K562 (cell line): ENCODE results near the gene YBEY. TPM values are rescaled to one million over a fixed set of nuclear protein-coding genes. Genes with fewer than 3 reads are reported as not detected.

Experiments
- ATF7 ChIP-seq: fragments of 450-650 bp; IDR thresholded peaks from 2 replicates; pipeline ENCODE4 v1.7.1; 2014; ENCODE audit warnings: mild to moderate bottlenecking, moderate library complexity
- BMI1 ChIP-seq: fragments of 150-350 bp; IDR thresholded peaks from 2 replicates; pipeline ENCODE4 v1.6.1; 2014; ENCODE audit warnings: low read length
- CBX1 ChIP-seq: sonication (generic); IDR thresholded peaks from 2 replicates; pipeline ENCODE4 v1.6.1; 2016; ENCODE audit warnings: antibody characterized with exemption, low read depth, mild to moderate bottlenecking
- CEBPB ChIP-seq: fragments of 450-650 bp; IDR thresholded peaks from 2 replicates; pipeline ENCODE4 v1.6.1; 2016; ENCODE audit warnings: missing genetic modification characterization, missing compliant biosample characterization
- CHD2 ChIP-seq: IDR thresholded peaks from 2 replicates; pipeline ENCODE4 v1.6.1; 2011; ENCODE audit warnings: low read depth, low read length
- CREB3L1 ChIP-seq: fragments of 450-650 bp; IDR thresholded peaks from 2 replicates; pipeline ENCODE4 v1.6.1; 2014; ENCODE audit warnings: low read depth, mild to moderate bottlenecking, moderate library complexity, borderline replicate concordance
- DPF2 ChIP-seq: fragments of 450-650 bp; IDR thresholded peaks from 2 replicates; pipeline ENCODE4 v1.6.1; 2016
- GABPB1 ChIP-seq: sonication (generic); formaldehyde crosslinking; IDR thresholded peaks from 2 replicates; pipeline ENCODE4 v1.8.0; 2022; ENCODE audit warnings: mild to moderate bottlenecking, missing genetic modification reagents
- HNRNPL ChIP-seq: fragments of 200-400 bp; formaldehyde crosslinking; IDR thresholded peaks from 2 replicates; pipeline ENCODE4 v1.6.1; 2017; ENCODE audit warnings: low read depth, mild to moderate bottlenecking, low read length
- HOMEZ ChIP-seq: fragments of 250-450 bp; sonication (Bioruptor Pico); IDR thresholded peaks from 2 replicates; pipeline ENCODE4 v1.4.0; 2020; ENCODE audit warnings: mild to moderate bottlenecking, moderate library complexity
- L3MBTL2 ChIP-seq: fragments of 450-650 bp; IDR thresholded peaks from 2 replicates; pipeline ENCODE4 v1.6.1; 2016; ENCODE audit warnings: mild to moderate bottlenecking, moderate library complexity
- MAX ChIP-seq: sonication (generic); formaldehyde crosslinking; IDR thresholded peaks from 2 replicates; pipeline ENCODE4 v1.9.0; 2022; ENCODE audit warnings: mild to moderate bottlenecking, missing genetic modification reagents
- PKNOX1 ChIP-seq: fragments of 450-650 bp; IDR thresholded peaks from 2 replicates; pipeline ENCODE4 v1.6.1; 2016
- PTRF ChIP-seq: fragments of 450-650 bp; IDR thresholded peaks from 2 replicates; pipeline ENCODE4 v1.6.1; 2016; ENCODE audit warnings: mild to moderate bottlenecking, missing genetic modification characterization, missing compliant biosample characterization
- SP1 ChIP-seq: sonication (generic); formaldehyde crosslinking; IDR thresholded peaks from 2 replicates; pipeline ENCODE4 v1.8.1; 2022; ENCODE audit warnings: mild to moderate bottlenecking, missing genetic modification reagents
- USF1 ChIP-seq: sonication (generic); formaldehyde crosslinking; IDR thresholded peaks from 2 replicates; pipeline ENCODE4 v1.9.0; 2022; ENCODE audit warnings: mild to moderate bottlenecking, missing genetic modification reagents
- ZBED1 ChIP-seq: IDR thresholded peaks from 2 replicates; pipeline ENCODE4 v1.6.1; 2014
- ZBTB17 ChIP-seq: fragments of 450-650 bp; formaldehyde crosslinking; IDR thresholded peaks from 2 replicates; pipeline ENCODE4 v1.4.0; 2020; ENCODE audit warnings: mild to moderate bottlenecking
- ZHX1 ChIP-seq: fragments of 150-350 bp; conservative IDR thresholded peaks from 2 replicates; pipeline ENCODE4 v1.6.1; 2014; ENCODE audit warnings: low read length
- ZNF253 ChIP-seq: fragments of 250-450 bp; sonication (Bioruptor Pico); conservative IDR thresholded peaks from 2 replicates; pipeline ENCODE4 v1.6.1; 2021; ENCODE audit warnings: mild to moderate bottlenecking
- ZNF766 ChIP-seq: fragments of 200-800 bp; sonication (Bioruptor generic); conservative IDR thresholded peaks from 2 replicates; pipeline ENCODE4 v1.6.1; 2016; ENCODE audit warnings: missing genetic modification characterization, missing compliant biosample characterization
- polyA plus RNA-seq, 8 experiments: library from polyadenylated mRNA; depleted of rRNA in 4 of 8; stranded (reverse) in 5 of 8; unstranded in 3 of 8; fragments of >200 nt; fragmentation: Nextera tagmentation in 2 of 8; fragmentation: Illumina TruSeq in 1 of 8; extraction: Ambion mirVana in 2 of 8; extraction: Trizol in 1 of 8; gene quantifications; 2 replicates each; pipeline versions ENCODE4 v1.2.1 to v1.2.3, GENCODE V29; 2011 to 2014; ENCODE audit warnings: inconsistent platforms in 1 of 8, missing spikeins in 1 of 8
- total RNA-seq, 7 experiments: library from RNA; depleted of rRNA in 6 of 7; stranded (reverse); fragments of >200 nt in 6 of 7; fragmentation: Illumina TruSeq in 2 of 7; extraction: Trizol in 2 of 7; gene quantifications; 2 replicates each; pipeline versions ENCODE4 v1.2.1 to v1.2.3, GENCODE V29; 2011 to 2021; ENCODE audit warnings: low replicate concordance in 1 of 7

The YBEY gene
- total and polyA plus RNA-seq, 9 of the 15 experiments (the other 6 are each of a cell fraction or from before 2014, with no cell fraction given), result 6.4 to 28.0 (median 12.4) TPM

GRCh38 chr21:46253610-46254124, 32.5 kb upstream of the YBEY start (continued):
- TF ChIP-seq SP1 (CRISPR knock-in tag) (peak; percentile 74; the same call in 1 of the 2 replicates), HOMEZ (CRISPR knock-in tag) (no peak), ZBED1 (peak; percentile 93), ZBTB17 (CRISPR knock-in tag) (0 out of 2 replicates have a peak, but pooled peaks have one; percentile 43), CEBPB (tag) (peak; percentile 71), CBX1 (no peak), CREB3L1 (peak; percentile 84; the same call in 1 of the 2 replicates), HNRNPL (no peak), PTRF (tag) (no peak), ZNF253 (CRISPR knock-in tag) (no peak), BMI1 (no peak), ATF7 (peak; percentile 38; the same call in 1 of the 2 replicates), DPF2 (0 out of 2 replicates have a peak, but pooled peaks have one; percentile 35), USF1 (CRISPR knock-in tag) (peak; percentile 70), ZNF766 (CRISPR knock-in tag) (peak; percentile 53; the same call in 1 of the 2 replicates), ZHX1 (0 out of 2 replicates have a peak, but pooled peaks have one; percentile 68), MAX (CRISPR knock-in tag) (peak; percentile 78), GABPB1 (CRISPR knock-in tag) (no peak), PKNOX1 (peak; percentile 77), L3MBTL2 (peak; percentile 80), CHD2 (peak; percentile 92)
